Measurements from ENCODE around the gene CCND1.
A peak's percentile ranks its signal among the peaks of the same experiment; 100 is the strongest.

The CCND1 gene

DNA sequence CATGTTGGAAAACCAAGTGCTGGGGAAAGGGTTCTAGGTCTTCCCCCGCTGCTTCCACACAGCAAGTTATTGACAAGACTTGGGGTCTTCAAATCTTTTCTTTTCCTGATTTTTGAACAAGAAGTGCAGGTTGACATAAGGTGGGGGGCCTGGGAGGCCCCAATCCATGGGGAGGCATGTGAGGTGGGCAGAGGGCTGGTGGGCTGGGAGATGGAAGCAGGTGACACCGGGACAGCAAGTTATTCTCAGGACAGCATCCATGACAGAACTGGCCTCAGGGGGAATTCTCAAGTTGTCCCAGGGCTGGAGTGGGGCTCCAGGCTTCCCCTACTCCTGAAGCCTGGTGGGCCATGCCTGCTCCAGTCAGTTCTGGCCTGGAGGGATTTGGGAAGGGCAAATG, 57.4 kb downstream of the CCND1 start:
- no CpG with 5 or more reads among the region's 2 CpGs for WGBS, 2 donors (ENCODE audit: extremely low coverage in 2 of 2, insufficient read length in 2 of 2, insufficient replicate concordance in 1 of 2)
- DNase-seq (ENCODE audit: low spot score) = no peak
- H3K4me2 ChIP-seq (ENCODE audit: insufficient read depth, low read length, poor library complexity, severe bottlenecking) = no peak overlapping the region
- H3K23ac ChIP-seq (ENCODE audit: low read depth, low read length, poor library complexity) = no peak overlapping the region
- H3K14ac ChIP-seq (ENCODE audit: low read length) = no peak overlapping the region
- no peak overlapping the region for H2BK120ac ChIP-seq (ENCODE audit: low read depth, low read length)
- H2BK12ac ChIP-seq (ENCODE audit: low read length) = no peak overlapping the region
- H3K9ac ChIP-seq (ENCODE audit: low read depth, low read length, poor library complexity) = no peak overlapping the region
- H3K36me3 ChIP-seq (replicated peaks in 1 of 2; ENCODE audit: control insufficient read depth in 2 of 2, insufficient read depth in 2 of 2, low read length in 2 of 2) = no peaks in the 10 kb centered on the region
- H3K4ac ChIP-seq (ENCODE audit: low read length) = no peak overlapping the region
- no peak overlapping the region for H3K18ac ChIP-seq (ENCODE audit: low read length)
- H3K9me3 ChIP-seq (replicated peaks in 1 of 2; ENCODE audit: control insufficient read depth in 2 of 2, insufficient read depth in 1 of 2, low read depth in 1 of 2, low read length in 2 of 2) = no peaks in the 10 kb centered on the region
- H2BK5ac ChIP-seq (ENCODE audit: low read length) = no peak overlapping the region
- no peak overlapping the region for H4K91ac ChIP-seq (ENCODE audit: low read depth, low read length, poor library complexity)
- H2AFZ ChIP-seq (ENCODE audit: low read length) = no peak overlapping the region
- no peak overlapping the region for H3K4me3 ChIP-seq (ENCODE audit: low read length in 2 of 2)
- no peaks in the 10 kb centered on the region for H3K79me1 ChIP-seq (ENCODE audit: low read depth, low read length)
- peak overlapping the region; percentile 56 for H2AK5ac ChIP-seq (ENCODE audit: low read depth, low read length)
- H2BK15ac ChIP-seq (ENCODE audit: low read length) = no peak overlapping the region
- H3K4me1 ChIP-seq (ENCODE audit: control insufficient read depth in 2 of 2, insufficient read depth in 1 of 2, low read depth in 1 of 2, low read length in 2 of 2) = peaks cover 14 to 25% of the 10 kb centered on the region in 2 donors
- H4K8ac ChIP-seq (ENCODE audit: low read depth, low read length) = no peak overlapping the region
- no peak overlapping the region for H3K27ac ChIP-seq (replicated peaks; ENCODE audit: low read length)
- H3K27me3 ChIP-seq (ENCODE audit: control insufficient read depth in 3 of 3, insufficient read depth in 3 of 3, low read depth in 1 of 3, low read length in 3 of 3) = peaks cover 7 to 40% (median 23%) of the 10 kb centered on the region in 3 experiments

DNA sequence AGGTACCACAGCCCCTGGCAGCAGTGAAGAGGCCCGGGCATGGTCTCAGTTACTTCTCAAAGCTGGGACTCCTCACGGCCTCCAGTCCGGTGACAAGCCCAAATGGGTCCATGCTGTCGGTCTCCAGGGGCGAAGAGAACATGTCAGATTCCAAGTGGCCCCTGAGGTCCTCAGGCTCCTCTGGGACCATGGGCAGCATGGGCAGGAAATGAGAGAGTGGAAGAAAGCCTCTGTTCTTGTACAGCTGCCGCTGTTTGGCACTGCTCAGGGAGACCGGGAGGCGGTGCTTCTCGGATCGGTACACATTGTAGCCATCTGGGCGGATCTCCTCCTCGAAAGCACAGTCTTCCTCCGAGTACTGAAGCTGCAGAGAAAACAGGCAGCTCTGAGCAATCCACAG, 58.3 kb downstream of the CCND1 start:
- Histone ChIP-seq H3K4me1 (ENCODE audit: control insufficient read depth in 2 of 2, insufficient read depth in 1 of 2, low read depth in 1 of 2, low read length in 2 of 2) (peaks cover 14 to 25% of the 10 kb centered on the region in 2 donors), H2BK12ac (ENCODE audit: low read length) (no peak overlapping the region), H2AK5ac (ENCODE audit: low read depth, low read length) (no peak overlapping the region), H3K79me1 (ENCODE audit: low read depth, low read length) (no peaks in the 10 kb centered on the region), H4K8ac (ENCODE audit: low read depth, low read length) (no peak overlapping the region), H3K27ac (replicated peaks; ENCODE audit: low read length) (no peak overlapping the region), H3K4me2 (ENCODE audit: insufficient read depth, low read length, poor library complexity, severe bottlenecking) (no peak overlapping the region), H3K4ac (ENCODE audit: low read length) (no peak overlapping the region), H2BK5ac (ENCODE audit: low read length) (no peak overlapping the region), H3K9me3 (replicated peaks in 1 of 2; ENCODE audit: control insufficient read depth in 2 of 2, insufficient read depth in 1 of 2, low read depth in 1 of 2, low read length in 2 of 2) (no peaks in the 10 kb centered on the region), H2BK120ac (ENCODE audit: low read depth, low read length) (no peak overlapping the region), H4K91ac (ENCODE audit: low read depth, low read length, poor library complexity) (no peak overlapping the region), H3K14ac (ENCODE audit: low read length) (no peak overlapping the region), H2BK15ac (ENCODE audit: low read length) (no peak overlapping the region), H3K18ac (ENCODE audit: low read length) (no peak overlapping the region), H3K9ac (ENCODE audit: low read depth, low read length, poor library complexity) (no peak overlapping the region), H3K23ac (ENCODE audit: low read depth, low read length, poor library complexity) (no peak overlapping the region), H3K27me3 (ENCODE audit: control insufficient read depth in 3 of 3, insufficient read depth in 3 of 3, low read depth in 1 of 3, low read length in 3 of 3) (peaks cover 12 to 47% (median 31%) of the 10 kb centered on the region in 3 experiments), H3K4me3 (ENCODE audit: low read length in 2 of 2) (no peak overlapping the region), H2AFZ (ENCODE audit: low read length) (peak overlapping the region; percentile 47), H3K36me3 (replicated peaks in 1 of 2; ENCODE audit: control insufficient read depth in 2 of 2, insufficient read depth in 2 of 2, low read length in 2 of 2) (no peaks in the 10 kb centered on the region)
- no peak for DNase-seq (ENCODE audit: low spot score)
- WGBS, 2 donors (ENCODE audit: extremely low coverage in 2 of 2, insufficient read length in 2 of 2, insufficient replicate concordance in 1 of 2) = no CpG with 5 or more reads among the region's 13 CpGs

DNA sequence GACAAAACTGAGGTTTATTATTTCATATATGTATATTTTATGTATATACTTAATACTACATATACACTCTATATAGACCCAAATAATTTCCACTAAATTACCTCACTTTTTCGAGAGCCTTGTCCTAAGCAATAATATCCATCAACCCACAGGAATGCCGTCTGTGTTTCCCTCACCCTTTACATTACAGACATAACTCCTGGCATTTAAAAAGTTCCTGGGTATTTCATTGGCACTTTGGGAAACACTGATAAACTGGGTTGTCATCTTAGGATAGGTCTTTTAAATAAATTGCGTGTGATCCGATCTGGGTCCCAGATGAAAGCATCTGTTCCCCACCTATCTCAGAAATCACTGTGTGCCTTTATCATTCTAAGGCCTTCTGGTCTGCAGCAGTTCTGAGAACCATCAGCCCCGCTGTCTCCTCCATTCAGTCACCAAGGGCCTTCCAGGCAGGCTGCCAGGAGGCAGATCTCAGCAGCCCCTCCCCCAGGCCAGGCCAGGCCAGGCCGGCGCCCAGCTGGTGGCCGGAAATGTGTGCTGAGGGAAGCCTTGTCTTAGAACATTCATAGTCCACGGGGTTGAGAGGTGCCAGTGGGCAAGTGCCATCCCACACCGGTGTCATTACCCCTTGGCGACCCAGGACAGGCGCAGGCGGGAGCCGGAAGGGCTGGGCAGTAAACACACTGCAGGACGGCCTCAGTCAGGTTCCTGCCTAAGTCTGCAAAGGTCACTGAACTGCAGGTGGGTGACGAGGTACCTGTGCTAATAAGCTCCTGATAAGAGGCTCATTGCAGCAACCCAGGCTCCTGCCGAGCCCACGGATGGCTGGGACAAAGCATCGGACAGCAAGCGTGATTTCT, 59.6 kb downstream of the CCND1 start:
- no CpG with 5 or more reads among the region's 20 CpGs for WGBS, 2 donors (ENCODE audit: extremely low coverage in 2 of 2, insufficient read length in 2 of 2, insufficient replicate concordance in 1 of 2)
- H4K8ac ChIP-seq (ENCODE audit: low read depth, low read length) = no peak overlapping the region
- H3K79me1 ChIP-seq (ENCODE audit: low read depth, low read length) = no peaks in the 10 kb centered on the region
- no peak overlapping the region for H2AK5ac ChIP-seq (ENCODE audit: low read depth, low read length)
- H3K9ac ChIP-seq (ENCODE audit: low read depth, low read length, poor library complexity) = no peak overlapping the region
- no peaks in the 10 kb centered on the region for H3K36me3 ChIP-seq (replicated peaks in 1 of 2; ENCODE audit: control insufficient read depth in 2 of 2, insufficient read depth in 2 of 2, low read length in 2 of 2)
- no peak overlapping the region for H2BK15ac ChIP-seq (ENCODE audit: low read length)
- H3K4me3 ChIP-seq (ENCODE audit: low read length in 2 of 2) = no peak overlapping the region
- no peaks in the 10 kb centered on the region for H3K9me3 ChIP-seq (replicated peaks in 1 of 2; ENCODE audit: control insufficient read depth in 2 of 2, insufficient read depth in 1 of 2, low read depth in 1 of 2, low read length in 2 of 2)
- no peak overlapping the region for H3K27ac ChIP-seq (replicated peaks; ENCODE audit: low read length)
- no peak overlapping the region for H3K14ac ChIP-seq (ENCODE audit: low read length)
- no peak overlapping the region for H2BK5ac ChIP-seq (ENCODE audit: low read length)
- H3K27me3 ChIP-seq (ENCODE audit: control insufficient read depth in 3 of 3, insufficient read depth in 3 of 3, low read depth in 1 of 3, low read length in 3 of 3) = peaks cover 12 to 54% (median 36%) of the 10 kb centered on the region in 3 experiments
- no peak overlapping the region for H2BK120ac ChIP-seq (ENCODE audit: low read depth, low read length)
- no peak overlapping the region for H3K4me2 ChIP-seq (ENCODE audit: insufficient read depth, low read length, poor library complexity, severe bottlenecking)
- peak overlapping the region; percentile 16 for H3K23ac ChIP-seq (ENCODE audit: low read depth, low read length, poor library complexity)
- H3K4ac ChIP-seq (ENCODE audit: low read length) = no peak overlapping the region
- H2BK12ac ChIP-seq (ENCODE audit: low read length) = no peak overlapping the region
- no peak overlapping the region for H4K91ac ChIP-seq (ENCODE audit: low read depth, low read length, poor library complexity)
- H3K4me1 ChIP-seq (ENCODE audit: control insufficient read depth in 2 of 2, insufficient read depth in 1 of 2, low read depth in 1 of 2, low read length in 2 of 2) = peaks cover 21 to 27% of the 10 kb centered on the region in 2 donors
- peak overlapping the region; percentile 77 for H2AFZ ChIP-seq (ENCODE audit: low read length)
- H3K18ac ChIP-seq (ENCODE audit: low read length) = peak overlapping the region; percentile 9
- DNase-seq (ENCODE audit: low spot score) = no peak

GRCh38 chr11:69702239-69702691, 61.3 kb downstream of the CCND1 start:
- peak overlapping the region; percentile 54 for H3K9ac ChIP-seq (ENCODE audit: low read depth, low read length, poor library complexity)
- no peak overlapping the region for H3K14ac ChIP-seq (ENCODE audit: low read length)
- H3K36me3 ChIP-seq (replicated peaks in 1 of 2; ENCODE audit: control insufficient read depth in 2 of 2, insufficient read depth in 2 of 2, low read length in 2 of 2) = no peaks in the 10 kb centered on the region
- no peak overlapping the region for H3K23ac ChIP-seq (ENCODE audit: low read depth, low read length, poor library complexity)
- no peak overlapping the region for H2BK15ac ChIP-seq (ENCODE audit: low read length)
- no peak for DNase-seq (ENCODE audit: low spot score)
- H3K4me2 ChIP-seq (ENCODE audit: insufficient read depth, low read length, poor library complexity, severe bottlenecking) = peak overlapping the region; percentile 75
- no peaks in the 10 kb centered on the region for H3K79me1 ChIP-seq (ENCODE audit: low read depth, low read length)
- no peak overlapping the region for H4K91ac ChIP-seq (ENCODE audit: low read depth, low read length, poor library complexity)
- H2AK5ac ChIP-seq (ENCODE audit: low read depth, low read length) = no peak overlapping the region
- H3K4me3 ChIP-seq (ENCODE audit: low read length in 2 of 2) = peak overlapping the region; percentile 30 to 51
- H3K9me3 ChIP-seq (replicated peaks in 1 of 2; ENCODE audit: control insufficient read depth in 2 of 2, insufficient read depth in 1 of 2, low read depth in 1 of 2, low read length in 2 of 2) = no peaks in the 10 kb centered on the region
- no peak overlapping the region for H3K4ac ChIP-seq (ENCODE audit: low read length)
- peak overlapping the region; percentile 81 for H3K18ac ChIP-seq (ENCODE audit: low read length)
- H3K27ac ChIP-seq (replicated peaks; ENCODE audit: low read length) = no peak overlapping the region
- H4K8ac ChIP-seq (ENCODE audit: low read depth, low read length) = no peak overlapping the region
- H3K27me3 ChIP-seq (ENCODE audit: control insufficient read depth in 3 of 3, insufficient read depth in 3 of 3, low read depth in 1 of 3, low read length in 3 of 3) = peaks cover 12 to 71% (median 47%) of the 10 kb centered on the region in 3 experiments
- WGBS, 2 donors (ENCODE audit: extremely low coverage in 2 of 2, insufficient read length in 2 of 2, insufficient replicate concordance in 1 of 2) = no CpG with 5 or more reads among the region's 35 CpGs
- H2BK120ac ChIP-seq (ENCODE audit: low read depth, low read length) = no peak overlapping the region
- H2BK12ac ChIP-seq (ENCODE audit: low read length) = no peak overlapping the region
- no peak overlapping the region for H2BK5ac ChIP-seq (ENCODE audit: low read length)
- H2AFZ ChIP-seq (ENCODE audit: low read length) = peak overlapping the region; percentile 94
- peaks cover 27% of the 10 kb centered on the region in 2 donors for H3K4me1 ChIP-seq (ENCODE audit: control insufficient read depth in 2 of 2, insufficient read depth in 1 of 2, low read depth in 1 of 2, low read length in 2 of 2)

Measured in neuronal stem cell (in vitro differentiated cells).